H1 (cell line): ENCODE results near the gene SEPTIN2. TPM values are rescaled to one million over a fixed set of nuclear protein-coding genes. Genes with fewer than 3 reads are reported as not detected.

Experiments used
- CTCF ChIA-PET: fragments of 300-600 bp; sonication (Branson Sonifier 250); formaldehyde crosslinking; loops from one replicate; lab custom pipeline; 2021; ENCODE audit not compliant: partially characterized antibody; lab: Charles Lee
- POLR2A ChIA-PET: fragments of 300-600 bp; sonication (Branson Sonifier 250); formaldehyde crosslinking; loops from one replicate; lab custom pipeline; 2021; ENCODE audit warnings: inconsistent platforms; ENCODE audit not compliant: partially characterized antibody; lab: Charles Lee
- DNase-seq, 2 experiments: peaks; one replicate each; pipeline versions ENCODE4 v3.0.0 to v3.0.0-alpha.2; 2010 to 2022; ENCODE audit warnings: low spot score in 2 of 2, low read depth in 1 of 2, mixed read lengths in 1 of 2
- FAIRE-seq: peaks from 2 replicates; lab custom pipeline; 2011; peaks lifted over from hg19 to GRCh38; lab: Jason Lieb, UNC
- H2AFZ ChIP-seq: 2 replicates; pipeline ENCODE4 v1.8.1; 2012; ENCODE audit warnings: low read length, inconsistent platforms
- H2AK5ac ChIP-seq: 2 replicates; pipeline ENCODE4 v1.6.1; 2013; ENCODE audit warnings: low read depth, low read length
- H2BK120ac ChIP-seq: replicated peaks from 2 replicates; pipeline ENCODE3; 2013; ENCODE audit warnings: low read depth, low read length, inconsistent platforms
- H2BK12ac ChIP-seq: 2 replicates; pipeline ENCODE4 v1.6.1; 2013; ENCODE audit warnings: low read depth, low read length
- H2BK15ac ChIP-seq: 2 replicates; pipeline ENCODE4 v1.6.1; 2013; ENCODE audit warnings: low read length
- H2BK20ac ChIP-seq: 2 replicates; pipeline ENCODE4 v1.6.1; 2013; ENCODE audit warnings: low read length
- H2BK5ac ChIP-seq: 2 replicates; pipeline ENCODE4 v1.6.1; 2013; ENCODE audit warnings: low read depth, low read length
- H3K14ac ChIP-seq: 2 replicates; pipeline ENCODE4 v1.6.1; 2013; ENCODE audit warnings: inconsistent platforms; ENCODE audit not compliant: insufficient read length
- H3K18ac ChIP-seq: 2 replicates; pipeline ENCODE4 v1.6.1; 2013; ENCODE audit warnings: low read length; ENCODE audit errors: extremely low read depth
- H3K23ac ChIP-seq: 2 replicates; pipeline ENCODE4 v1.6.1; 2013; ENCODE audit warnings: inconsistent platforms; ENCODE audit not compliant: insufficient read length
- H3K23me2 ChIP-seq: 2 replicates; pipeline ENCODE4 v1.6.1; 2013; ENCODE audit warnings: low read depth, low read length
- H3K27ac ChIP-seq: 2 replicates; pipeline ENCODE4 v1.6.1; 2011; ENCODE audit warnings: low read depth, low read length, inconsistent platforms
- H3K27me3 ChIP-seq, 4 experiments: replicated peaks in 1 of 4; 1 replicate in 1 of 4; 2 replicates in 3 of 4; pipeline versions ENCODE4 v1.6.1 to v1.8.1; 2011 to 2013; ENCODE audit warnings: low read length in 3 of 4, mild to moderate bottlenecking in 3 of 4, inconsistent platforms in 2 of 4, mixed read lengths in 2 of 4, moderate library complexity in 1 of 4; ENCODE audit not compliant: control insufficient read depth in 3 of 4, insufficient read depth in 3 of 4; ENCODE audit errors: extremely low read depth in 1 of 4
- H3K36me3 ChIP-seq, 4 experiments: 2 replicates each; pipeline versions ENCODE4 v1.6.1 to v1.8.1; 2011 to 2013; ENCODE audit warnings: mild to moderate bottlenecking in 4 of 4, low read length in 3 of 4, moderate library complexity in 2 of 4, control low read depth in 1 of 4, inconsistent platforms in 1 of 4; ENCODE audit not compliant: insufficient read depth in 4 of 4, control insufficient read depth in 2 of 4
- H3K4ac ChIP-seq: replicated peaks from 2 replicates; pipeline ENCODE3; 2013; ENCODE audit warnings: low read length, low read depth, mixed read lengths, inconsistent platforms; ENCODE audit not compliant: insufficient read length
- H3K4me1 ChIP-seq, 4 experiments: replicated peaks in 1 of 4; 1 replicate in 1 of 4; 2 replicates in 3 of 4; pipeline versions ENCODE4 v1.6.1 to v1.8.1; 2011 to 2013; ENCODE audit warnings: low read length in 3 of 4, inconsistent platforms in 2 of 4, mixed read lengths in 1 of 4; ENCODE audit not compliant: insufficient read depth in 4 of 4, control insufficient read depth in 3 of 4
- H3K4me2 ChIP-seq, 2 experiments: 2 replicates each; pipeline versions ENCODE4 v1.6.1 to v1.8.1; 2011 to 2013; ENCODE audit warnings: low read depth in 2 of 2, low read length in 2 of 2, control low read depth in 1 of 2, inconsistent platforms in 1 of 2, mild to moderate bottlenecking in 1 of 2; ENCODE audit not compliant: insufficient read depth in 1 of 2
- H3K4me3 ChIP-seq, 4 experiments: fragments of 200-600, 300-600 bp in 1 of 4; sonication (generic), shearing (Covaris generic), sonication (Bioruptor Twin) in 1 of 4; 2 replicates each; pipeline versions ENCODE4 v1.5.1 to v1.8.1; 2011 to 2016; ENCODE audit warnings: low read length in 4 of 4, low read depth in 3 of 4, control low read depth in 2 of 4, inconsistent platforms in 2 of 4, mild to moderate bottlenecking in 2 of 4, mixed read lengths in 1 of 4, moderate library complexity in 1 of 4; ENCODE audit not compliant: insufficient read depth in 2 of 4; ENCODE audit errors: extremely low read depth in 1 of 4
- H3K56ac ChIP-seq: replicated peaks from 2 replicates; pipeline ENCODE3; 2013; ENCODE audit warnings: low read depth, mild to moderate bottlenecking, mixed read lengths, low read length, inconsistent platforms; ENCODE audit not compliant: insufficient read length
- H3K79me1 ChIP-seq: 2 replicates; pipeline ENCODE4 v1.6.1; 2013; ENCODE audit warnings: low read depth, low read length, control low read depth
- H3K79me2 ChIP-seq, 2 experiments: 2 replicates each; pipeline versions ENCODE4 v1.6.1 to v1.8.1; 2012 to 2013; ENCODE audit warnings: low read length in 2 of 2, mild to moderate bottlenecking in 2 of 2, inconsistent platforms in 1 of 2; ENCODE audit not compliant: insufficient read depth in 2 of 2, control insufficient read depth in 1 of 2
- H3K9ac ChIP-seq, 4 experiments: replicated peaks in 1 of 4; 1 replicate in 1 of 4; 2 replicates in 3 of 4; pipeline versions ENCODE4 v1.6.1 to v1.8.1; 2011 to 2013; ENCODE audit warnings: low read depth in 3 of 4, low read length in 3 of 4, control low read depth in 2 of 4, mild to moderate bottlenecking in 2 of 4, moderate library complexity in 2 of 4, inconsistent platforms in 1 of 4; ENCODE audit errors: extremely low read depth in 1 of 4
- H3K9me3 ChIP-seq, 2 experiments: 2 replicates each; pipeline versions ENCODE4 v1.6.1 to v1.8.1; 2012 to 2013; ENCODE audit warnings: mild to moderate bottlenecking in 2 of 2, moderate library complexity in 2 of 2, control low read depth in 1 of 2, inconsistent platforms in 1 of 2, low read depth in 1 of 2, low read length in 1 of 2, mixed read lengths in 1 of 2; ENCODE audit not compliant: insufficient read depth in 2 of 2
- H4K20me1 ChIP-seq, 2 experiments: replicated peaks in 1 of 2; 2 replicates each; pipeline versions ENCODE3 to v1.8.1; 2011 to 2013; ENCODE audit warnings: inconsistent platforms in 2 of 2, low read length in 2 of 2, mild to moderate bottlenecking in 1 of 2; ENCODE audit not compliant: insufficient read depth in 2 of 2, control insufficient read depth in 1 of 2
- H4K5ac ChIP-seq: 2 replicates; pipeline ENCODE4 v1.6.1; 2013; ENCODE audit warnings: low read length, low read depth, mixed read lengths, inconsistent platforms; ENCODE audit not compliant: insufficient read length
- H4K8ac ChIP-seq: 2 replicates; pipeline ENCODE4 v1.8.0; 2013; ENCODE audit warnings: mild to moderate bottlenecking, moderate library complexity, low read length, inconsistent platforms; ENCODE audit not compliant: insufficient read depth; ENCODE audit errors: extremely low read depth
- H4K91ac ChIP-seq: replicated peaks from 2 replicates; pipeline ENCODE3; 2013; ENCODE audit warnings: low read length, mixed read lengths, inconsistent platforms; ENCODE audit not compliant: insufficient read length
- CREB1 ChIP-seq: IDR thresholded peaks from 2 replicates; pipeline ENCODE4 v1.6.1; 2012; ENCODE audit warnings: inconsistent platforms
- GABPA ChIP-seq: IDR thresholded peaks from 2 replicates; pipeline ENCODE4 v1.6.1; 2011; ENCODE audit warnings: mild to moderate bottlenecking, low read length, moderate library complexity, borderline replicate concordance; ENCODE audit not compliant: insufficient read depth
- HDAC6 ChIP-seq: IDR thresholded peaks from one replicate; pipeline ENCODE4 v1.7.1; 2012; ENCODE audit warnings: low read depth, mild to moderate bottlenecking, inconsistent platforms, low read length, moderate library complexity
- JUN ChIP-seq: IDR thresholded peaks from 2 replicates; pipeline ENCODE4 v1.6.1; 2011; ENCODE audit warnings: low read depth, mild to moderate bottlenecking, improper control_type of control experiment, low read length
- KDM1A ChIP-seq: fragments of 200-600, 300-600 bp; sonication (generic); IDR thresholded peaks from 2 replicates; pipeline ENCODE4 v1.7.1; 2016; ENCODE audit warnings: mild to moderate bottlenecking, low read length, borderline replicate concordance
- NRF1 ChIP-seq: IDR thresholded peaks from 2 replicates; pipeline ENCODE4 v1.6.1; 2011; ENCODE audit warnings: mild to moderate bottlenecking, low read depth, low read length, improper control_type of control experiment
- POLR2A ChIP-seq, 2 experiments: IDR thresholded peaks; 1 replicate in 1 of 2; 2 replicates in 1 of 2; pipeline ENCODE4 v1.6.1; 2011; ENCODE audit warnings: low read depth in 2 of 2, low read length in 2 of 2, mild to moderate bottlenecking in 2 of 2; ENCODE audit errors: control extremely low read depth in 1 of 2
- RAD21 ChIP-seq, 2 experiments: IDR thresholded peaks in 1 of 2; conservative IDR thresholded peaks in 1 of 2; 2 replicates each; pipeline ENCODE4 v1.6.1; 2011; ENCODE audit warnings: low read depth in 2 of 2, low read length in 2 of 2, improper control_type of control experiment in 1 of 2, inconsistent platforms in 1 of 2, mild to moderate bottlenecking in 1 of 2, moderate library complexity in 1 of 2
- SAP30 ChIP-seq: fragments of 300-600 bp; sonication (generic); IDR thresholded peaks from 2 replicates; pipeline ENCODE4 v1.7.1; 2012; ENCODE audit warnings: low read length, moderate library complexity, mild to moderate bottlenecking, inconsistent platforms; ENCODE audit not compliant: insufficient read depth, insufficient replicate concordance
- SP1 ChIP-seq: IDR thresholded peaks from 2 replicates; pipeline ENCODE4 v1.6.1; 2011; ENCODE audit warnings: low read depth, low read length
- TAF1 ChIP-seq: IDR thresholded peaks from 2 replicates; pipeline ENCODE4 v1.6.1; 2011; ENCODE audit warnings: mild to moderate bottlenecking, low read depth, low read length
- TAF7 ChIP-seq: optimal IDR thresholded peaks from 2 replicates; pipeline ENCODE3; 2011; ENCODE audit warnings: low read depth, mild to moderate bottlenecking, inconsistent platforms, low read length, moderate library complexity, borderline replicate concordance
- WGBS, 2 experiments: shearing (Covaris generic) in 1 of 2; methylation state at CpG; one replicate each; pipeline versions ENCODE4 v1.1.6 to v1.1.7; 2013 to 2015; ENCODE audit warnings: low lambda C conversion rate in 2 of 2, mixed read lengths in 2 of 2, inconsistent platforms in 1 of 2, low coverage in 1 of 2, missing lambda C conversion rate in 1 of 2; ENCODE audit not compliant: insufficient replicate concordance in 2 of 2, insufficient coverage in 1 of 2, insufficient read length in 1 of 2; ENCODE audit errors: extremely low coverage in 1 of 2, missing lambda C conversion rate in 1 of 2; 5-methylcytosine and 5-hydroxymethylcytosine counted together
- polyA plus RNA-seq, 7 experiments: library from polyadenylated mRNA; depleted of rRNA in 3 of 7; stranded (reverse) in 5 of 7; unstranded in 2 of 7; fragments of >200 nt in 5 of 7; fragments of 200-250 nt in 2 of 7; gene quantifications; 1 replicate in 5 of 7; 2 replicates in 1 of 7; 4 replicates in 1 of 7; pipeline versions ENCODE4 v1.2.1 to v1.2.3, GENCODE V29; 2011 to 2013; ENCODE audit warnings: missing spikeins in 2 of 7, mixed read lengths in 2 of 7
- total RNA-seq: library from RNA; stranded (reverse); fragmentation: NEBNext Ultra II Directional; extraction: Animal tissue kit (Norgen Biotek cat#: 25700); gene quantifications from 2 replicates; pipeline ENCODE4 v1.2.1, GENCODE V29; 2021
- TF ChIP-seq, protein P1 (sequence below): IDR thresholded peaks from 2 replicates; pipeline ENCODE4 v1.6.1; 2011; ENCODE audit warnings: low read length, improper control_type of control experiment

Gene SEPTIN2
- total and polyA plus RNA-seq, 2 of the 8 experiments (the other 6 are each of a cell fraction or from before 2014, with no cell fraction given) = 392 to 650 TPM

DNA sequence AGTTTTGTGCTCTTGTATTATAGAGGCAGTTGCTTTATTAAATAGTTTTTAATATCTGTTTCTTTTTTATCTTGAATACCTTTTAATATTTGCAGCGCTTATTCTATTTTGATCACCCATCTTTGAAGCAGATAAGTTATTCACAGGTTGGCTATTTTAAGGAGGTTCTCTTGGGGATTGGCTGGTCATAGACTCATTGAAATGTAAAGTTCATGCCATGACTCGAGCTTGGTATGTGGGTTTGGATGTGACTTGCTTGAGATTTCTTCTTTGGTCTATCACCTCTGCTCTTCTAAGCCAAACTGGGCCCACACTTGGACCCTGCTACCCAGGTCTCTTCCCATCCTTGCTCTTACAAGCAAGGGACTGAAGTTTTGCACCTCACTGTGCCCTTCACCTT, 74.0 kb downstream of the SEPTIN2 start:
- Histone ChIP-seq H2AK5ac (no peak overlapping the region), H2BK5ac (no peak overlapping the region), H3K14ac (no peak overlapping the region), H3K23me2 (no peaks in the 10 kb centered on the region), H4K20me1 (peaks cover 0 to 2% of the 10 kb centered on the region in 2 experiments), H3K56ac (no peak overlapping the region), H3K27me3 (no peaks in the 10 kb centered on the region), H2BK15ac (no peak overlapping the region), H3K79me2 (no peaks in the 10 kb centered on the region), H3K9me3 (no peaks in the 10 kb centered on the region), H4K5ac (no peak overlapping the region), H4K91ac (no peak overlapping the region), H2BK20ac (no peak overlapping the region), H4K8ac (no peak overlapping the region), H3K9ac (no peak overlapping the region), H2BK12ac (no peak overlapping the region; the same call in 1 of the 2 replicates), H3K23ac (no peak overlapping the region), H3K4me3 (no peak overlapping the region), H3K18ac (no peak overlapping the region), H2AFZ (no peak overlapping the region), H3K27ac (no peak overlapping the region), H3K4me2 (no peak overlapping the region), H3K4me1 (no peaks in the 10 kb centered on the region), H3K4ac (no peak overlapping the region), H3K36me3 (no peaks in the 10 kb centered on the region; a peak in 2 of 8 replicates), H2BK120ac (no peak overlapping the region), H3K79me1 (no peaks in the 10 kb centered on the region; the same call in 1 of the 2 replicates)
- ChIA-PET CTCF (interaction anchor here (1.5 kb wide), 1 partner anchor 21 kb away, joined by 4 read pairs; no protein-coding TSS in a partner anchor), POLR2A (interaction anchor here (1.2 kb wide), 1 partner anchor 101 kb away, joined by 3 read pairs; no protein-coding TSS in a partner anchor)
- 77% methylated on average over 2 of the region's 2 CpGs; no CpG with 5 or more reads in 1 of the 2 experiments for WGBS, 2 experiments
- DNase-seq (no peak), FAIRE-seq (no peak)
- TF ChIP-seq JUN = no peak
- TF ChIP-seq, protein P1, sequence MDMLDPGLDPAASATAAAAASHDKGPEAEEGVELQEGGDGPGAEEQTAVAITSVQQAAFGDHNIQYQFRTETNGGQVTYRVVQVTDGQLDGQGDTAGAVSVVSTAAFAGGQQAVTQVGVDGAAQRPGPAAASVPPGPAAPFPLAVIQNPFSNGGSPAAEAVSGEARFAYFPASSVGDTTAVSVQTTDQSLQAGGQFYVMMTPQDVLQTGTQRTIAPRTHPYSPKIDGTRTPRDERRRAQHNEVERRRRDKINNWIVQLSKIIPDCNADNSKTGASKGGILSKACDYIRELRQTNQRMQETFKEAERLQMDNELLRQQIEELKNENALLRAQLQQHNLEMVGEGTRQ = no peak
- no peak for TF ChIP-seq CREB1
- TF ChIP-seq POLR2A (IDR thresholded peaks at IDR 0.05; ENCODE audit: control extremely low read depth in 1 of 2, low read depth in 2 of 2, low read length in 2 of 2) = no peak
- no peak for TF ChIP-seq HDAC6
- no peak for TF ChIP-seq SP1
- TF ChIP-seq SAP30 = no peak
- no peak for TF ChIP-seq TAF7
- no peak for TF ChIP-seq NRF1
- TF ChIP-seq RAD21 (IDR thresholded peaks at IDR 0.05 in 1 of 2, conservative IDR thresholded peaks at IDR 0.05 in 1 of 2; ENCODE audit: low read depth in 2 of 2, low read length in 2 of 2) = no peak
- TF ChIP-seq GABPA = no peak
- TF ChIP-seq TAF1 = no peak
- TF ChIP-seq KDM1A = no peak
